Stimulated activated CD8-positive, alpha-beta memory T cell treated with anti-CD3 and anti-CD28 coated beads, Interleukin-7, amount 100 ng/mL, for 48 hours (primary cell): ENCODE measurements around the gene TMEM127.
A peak's percentile ranks its signal among the peaks of the same experiment; 100 is the strongest.
"Not testable (repeated sequence)": the region's sequence is repeated elsewhere in the genome, so short reads cannot be mapped to it uniquely, and the experiment has no call there.

Experiments
- DNase-seq, 2 donors: peaks; one replicate each; pipeline ENCODE4 v3.0.0-alpha.2; 2020; ENCODE audit warnings: low read depth in 1 of 2; ENCODE audit errors: extremely low read depth in 1 of 2

Gene TMEM127, protein sequence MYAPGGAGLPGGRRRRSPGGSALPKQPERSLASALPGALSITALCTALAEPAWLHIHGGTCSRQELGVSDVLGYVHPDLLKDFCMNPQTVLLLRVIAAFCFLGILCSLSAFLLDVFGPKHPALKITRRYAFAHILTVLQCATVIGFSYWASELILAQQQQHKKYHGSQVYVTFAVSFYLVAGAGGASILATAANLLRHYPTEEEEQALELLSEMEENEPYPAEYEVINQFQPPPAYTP

GRCh38 chr2:96265840-96266679, at the start of gene TMEM127, which contains the start of gene CIAO1:
TMEM127 (minus strand) TSS chr2:96265997; CDS start chr2:96265381, 616 bp downstream.
CIAO1 (plus strand) TSS chr2:96266225; CDS start chr2:96266351, 126 bp downstream.
- DNase-seq = peak; percentile 99 to 100

GRCh38 chr2:96315005-96315399, 49.2 kb upstream of the TMEM127 start:
- DNase-seq = no peak

- DNase-seq = no peak
These were observed 42.5 kb upstream of the TMEM127 start for GRCh38 chr2:96308248-96308647.

GRCh38 chr2:96306370-96306769, 40.6 kb upstream of the TMEM127 start:
- no peak for DNase-seq

GRCh38 chr2:96305979-96306308, 40.1 kb upstream of the TMEM127 start:
- no peak for DNase-seq

GRCh38 chr2:96305091-96305978, 39.5 kb upstream of the TMEM127 start, which contains the start of gene SNRNP200:
SNRNP200 (minus strand) TSS chr2:96305546; CDS start chr2:96305437, 109 bp downstream.
- DNase-seq = peak; percentile 78 to 84

DNA sequence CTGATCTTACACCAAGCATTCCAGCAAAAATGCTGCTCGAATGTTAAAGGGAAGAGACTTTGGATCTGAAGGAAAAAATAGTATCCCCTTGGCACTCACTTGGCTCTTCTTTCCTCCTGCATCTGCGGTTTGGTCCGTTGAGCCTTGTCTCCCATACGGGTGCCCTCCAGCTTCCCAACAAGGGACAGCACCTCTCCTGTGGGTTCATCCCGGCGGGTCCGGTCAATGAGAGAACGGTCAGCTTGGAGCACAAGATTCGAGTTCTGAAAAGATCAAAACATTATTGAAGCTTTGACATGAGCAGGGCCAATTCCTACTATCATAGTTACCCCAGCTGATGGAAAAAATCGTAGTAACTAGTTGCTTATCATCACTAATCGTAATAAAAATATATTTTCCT, 38.8 kb upstream of the TMEM127 start:
- no peak for DNase-seq

DNA sequence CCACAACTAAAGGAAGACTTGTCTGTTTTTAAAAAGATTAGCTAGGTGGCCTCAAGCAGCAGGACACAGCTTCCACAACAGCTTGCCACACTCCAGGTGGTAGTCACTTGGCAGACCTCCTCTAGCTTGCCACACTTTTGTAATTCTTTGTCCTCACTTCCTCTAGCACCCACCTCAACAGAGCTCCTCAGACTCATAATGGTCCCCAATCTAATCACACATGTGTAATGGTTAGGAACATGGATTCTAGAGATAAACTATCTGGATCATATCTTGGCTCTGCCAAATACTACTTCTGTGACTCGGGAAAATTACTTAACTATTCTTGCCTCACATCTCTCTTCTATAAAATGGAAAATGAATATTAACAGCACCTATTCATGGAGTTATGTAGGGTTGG, 36.1 kb upstream of the TMEM127 start:
- no peak for DNase-seq

GRCh38 chr2:96296925-96297324, 31.1 kb upstream of the TMEM127 start:
- DNase-seq = no peak

DNA sequence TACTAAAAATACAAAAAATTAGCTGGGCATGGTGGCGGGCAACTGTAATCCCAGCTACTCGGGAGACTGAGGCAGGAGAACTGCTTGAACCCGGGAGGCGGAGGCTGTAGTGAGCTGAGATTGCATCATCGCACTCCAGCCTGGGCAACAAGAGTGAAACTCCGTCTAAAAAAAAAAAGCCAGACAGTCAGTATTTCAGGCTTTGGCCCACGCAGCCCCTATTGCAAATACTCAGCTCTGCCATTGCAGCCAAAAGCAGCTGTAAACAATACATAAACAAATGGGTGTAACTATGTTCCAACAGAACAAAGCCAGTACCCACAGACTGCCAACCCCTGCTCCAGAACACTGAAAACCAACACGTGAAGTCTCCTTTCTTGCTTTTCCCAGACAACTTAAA, 28.5 kb upstream of the TMEM127 start:
- DNase-seq = not testable (repeated sequence)

DNA sequence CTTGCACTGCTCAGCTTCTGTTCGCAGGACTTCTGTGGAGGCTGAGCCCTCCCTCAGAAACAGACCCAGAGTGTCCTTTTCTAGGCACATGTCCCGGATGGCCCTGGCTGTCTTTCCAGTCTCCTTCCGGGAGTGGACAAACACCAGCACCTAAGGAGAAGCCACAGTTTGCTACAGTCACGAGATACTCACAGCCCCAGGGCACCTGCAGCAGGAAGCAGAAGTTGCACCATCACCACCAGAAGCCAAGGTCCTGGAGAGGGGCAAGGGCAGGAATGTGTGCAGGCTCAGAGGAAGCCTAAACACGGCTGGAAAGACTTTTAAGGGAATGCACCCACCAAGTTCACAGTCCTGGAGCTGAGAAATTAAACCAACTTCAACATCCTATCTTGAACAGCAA, 26.0 kb upstream of the TMEM127 start:
- no peak for DNase-seq

DNA sequence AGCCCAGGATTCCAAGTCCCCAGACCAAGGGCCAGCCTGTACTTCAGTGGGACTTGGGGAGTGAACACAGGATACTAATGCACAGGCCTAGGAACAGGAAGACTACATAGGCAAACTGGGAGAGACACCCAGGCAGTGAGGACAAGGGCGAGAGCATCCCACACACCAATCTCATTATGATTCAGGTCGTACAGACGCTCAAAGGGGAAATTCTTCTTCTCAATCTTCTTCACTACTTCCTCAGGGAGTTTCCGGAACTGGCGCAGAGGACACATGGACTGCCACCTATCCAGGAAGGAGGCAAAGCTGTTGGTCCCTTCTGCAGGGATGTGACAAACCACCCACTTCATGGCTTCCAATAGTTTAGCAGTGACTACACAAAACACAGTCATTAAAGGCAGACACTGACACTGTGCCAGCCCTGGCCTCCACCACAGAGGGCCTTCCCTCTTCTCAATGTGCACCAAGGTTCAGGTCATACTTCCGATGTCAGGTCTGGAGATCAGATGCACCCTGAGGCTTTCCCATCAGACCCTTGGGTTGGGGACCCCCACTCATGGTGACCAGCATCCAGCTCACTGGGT, 21.6 kb upstream of the TMEM127 start:
- no peak for DNase-seq

DNA sequence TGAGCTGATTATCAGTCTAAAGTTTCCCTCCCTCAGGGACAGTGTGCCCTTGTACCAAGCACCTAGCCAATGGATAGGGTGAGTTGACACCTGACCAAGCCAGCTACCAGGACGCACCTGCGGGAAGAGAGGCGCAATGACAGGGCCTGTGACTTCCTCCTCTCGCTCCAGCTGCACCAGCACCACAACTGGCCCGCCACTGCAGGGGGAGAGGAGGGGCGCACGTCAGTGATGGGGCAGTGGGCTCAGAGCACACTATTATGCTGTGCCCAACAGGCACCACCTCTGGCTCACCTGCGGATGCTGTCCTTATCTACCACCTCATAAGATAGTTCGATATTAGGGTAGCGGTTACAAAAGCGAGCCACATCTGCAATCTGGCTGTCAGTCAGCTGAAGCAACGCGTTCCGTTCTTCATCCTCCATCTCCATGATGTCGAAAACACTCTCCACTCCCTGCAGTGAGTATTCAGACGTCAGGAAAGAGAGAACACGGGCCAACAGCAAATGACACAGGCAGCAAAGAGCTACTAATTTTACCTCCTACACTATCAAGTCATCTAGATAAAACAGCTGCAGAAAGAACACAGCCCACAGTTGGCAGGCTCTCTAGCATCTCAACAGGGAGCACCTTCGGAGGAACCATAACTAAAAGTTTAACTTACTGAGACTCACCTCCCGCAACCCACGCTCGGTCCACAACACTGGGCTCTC, 11.1 kb upstream of the TMEM127 start:
- DNase-seq = no peak

- DNase-seq = no peak
These were observed 8.7 kb upstream of the TMEM127 start for GRCh38 chr2:96274355-96275056.

DNA sequence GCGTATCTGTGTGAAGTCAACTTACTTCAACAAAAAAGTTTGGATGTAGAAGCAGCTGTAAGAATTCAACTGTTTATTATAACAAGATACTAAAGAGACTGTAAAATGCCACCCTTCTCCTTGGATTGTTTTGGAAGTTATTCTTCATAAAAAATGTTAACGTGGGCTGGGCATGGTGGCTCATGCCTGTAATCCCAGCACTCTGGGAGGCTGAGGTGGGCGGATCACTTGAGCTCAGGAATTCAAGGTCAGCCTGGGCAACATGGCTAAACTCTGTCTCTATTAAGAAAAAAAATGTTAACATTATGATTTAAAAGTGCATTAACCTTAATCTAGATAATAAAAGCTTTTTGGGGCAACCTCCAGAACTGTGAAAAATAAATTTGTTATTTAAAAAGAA, 8.0 kb upstream of the TMEM127 start:
- no peak for DNase-seq

- DNase-seq = no peak
These were observed 6.2 kb upstream of the TMEM127 start for GRCh38 chr2:96271995-96272394.

DNA sequence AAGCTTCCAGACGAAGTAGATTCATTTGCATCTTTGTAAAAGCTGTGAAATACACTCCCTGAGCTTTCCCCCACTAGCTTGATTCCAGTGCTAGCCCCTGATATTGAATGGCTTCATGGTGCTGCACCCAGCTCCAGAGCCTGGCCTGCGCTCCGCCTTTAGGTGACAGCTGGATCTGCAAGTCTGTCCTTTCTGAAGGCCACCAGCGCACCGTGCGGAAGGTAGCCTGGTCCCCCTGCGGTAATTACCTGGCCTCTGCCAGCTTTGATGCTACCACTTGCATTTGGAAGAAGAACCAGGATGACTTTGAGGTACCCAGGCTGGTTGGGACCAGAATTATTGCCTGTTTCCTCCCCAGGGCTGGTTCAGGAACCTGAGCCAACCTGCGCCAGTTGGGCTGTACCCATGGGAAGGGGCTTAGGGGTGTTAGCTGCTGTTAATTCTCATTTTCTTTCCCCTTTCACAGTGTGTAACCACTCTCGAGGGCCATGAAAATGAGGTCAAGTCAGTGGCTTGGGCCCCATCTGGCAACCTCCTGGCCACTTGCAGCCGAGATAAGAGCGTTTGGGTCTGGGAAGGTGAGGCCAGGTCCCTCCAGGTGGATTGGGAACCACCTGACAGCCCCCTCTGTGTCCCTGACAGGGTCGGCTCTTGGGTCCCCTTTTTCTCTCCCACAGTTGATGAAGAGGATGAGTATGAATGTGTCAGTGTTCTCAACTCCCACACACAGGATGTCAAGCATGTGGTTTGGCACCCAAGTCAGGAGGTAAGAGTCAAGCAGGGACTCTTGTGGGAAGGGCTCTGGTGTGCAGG, 1.6 kb upstream of the TMEM127 start:
- peak; percentile 23 to 61 for DNase-seq

- DNase-seq = peak in 1 of 2 donors; percentile 8
These were observed 403 bp downstream of the TMEM127 start for GRCh38 chr2:96265349-96265839.
